Upper lobe of left lung (tissue), 6 donors: ENCODE measurements around the gene SMIM36. TPM values are rescaled to one million over a fixed set of nuclear protein-coding genes. Genes with fewer than 3 reads are reported as not detected.
"Not testable (repeated sequence)": the region's sequence is repeated elsewhere in the genome, so short reads cannot be mapped to it uniquely, and the experiment has no call there.

Experiments
- ATAC-seq, 2 donors: fragments of 200-7000 bp; cut with Tn5 transposase; one replicate each; pipeline ENCODE4 v1.9.1; 2022; ENCODE audit warnings: mild to moderate bottlenecking in 2 of 2, moderate library complexity in 2 of 2; ENCODE audit not compliant: low FRiP score in 2 of 2
- DNase-seq, 2 donors: peaks; one replicate each; pipeline ENCODE4 v3.0.0-alpha.2; 2019 to 2020
- H3K27ac ChIP-seq, 4 donors: fragments of 200-600 bp; sonication (generic); one replicate each; pipeline ENCODE4 v1.5.1; 2016 to 2019
- H3K27me3 ChIP-seq, 4 donors: fragments of 200-600 bp; sonication (generic); one replicate each; pipeline ENCODE4 v1.5.1; 2017 to 2019
- H3K36me3 ChIP-seq, 4 donors: fragments of 200-600 bp; sonication (generic); one replicate each; pipeline ENCODE4 v1.5.1; 2016 to 2019
- H3K4me1 ChIP-seq, 4 donors: fragments of 200-600 bp; sonication (generic); one replicate each; pipeline ENCODE4 v1.5.1; 2018 to 2019
- H3K4me3 ChIP-seq, 4 donors: fragments of 200-600 bp; sonication (generic); one replicate each; pipeline ENCODE4 v1.5.1; 2017 to 2019; ENCODE audit warnings: mild to moderate bottlenecking in 2 of 4, moderate library complexity in 1 of 4
- H3K9me3 ChIP-seq, 4 donors: fragments of 200-600 bp; sonication (generic); one replicate each; pipeline ENCODE4 v1.5.1; 2018 to 2019
- CTCF ChIP-seq, 6 experiments: fragments of 450-650 bp in 4 of 6; fragments of 200-600 bp in 2 of 6; sonication (generic) in 2 of 6; IDR thresholded peaks; one replicate each; pipeline ENCODE4 v1.5.1; 2016 to 2019; ENCODE audit warnings: antibody characterized with exemption in 6 of 6
- EP300 ChIP-seq, 4 donors: sonication (generic); formaldehyde crosslinking; IDR thresholded peaks; one replicate each; pipeline ENCODE4 v1.5.1; 2017; ENCODE audit warnings: antibody characterized with exemption in 4 of 4, control low read depth in 2 of 4
- POLR2A ChIP-seq, 4 donors: fragments of 450-650 bp; IDR thresholded peaks; one replicate each; pipeline ENCODE4 v1.5.1; 2016 to 2017; ENCODE audit warnings: antibody characterized with exemption in 4 of 4, mild to moderate bottlenecking in 2 of 4
- POLR2AphosphoS5 ChIP-seq, 2 donors: sonication (generic); formaldehyde crosslinking; IDR thresholded peaks; one replicate each; pipeline ENCODE4 v1.5.1; 2017; ENCODE audit warnings: antibody characterized with exemption in 2 of 2
- WGBS, 2 donors: methylation state at CpG; one replicate each; pipeline ENCODE4 v1.1.5; 2017 to 2018; 5-methylcytosine and 5-hydroxymethylcytosine counted together
- total RNA-seq, 6 donors: library from RNA; depleted of rRNA in 4 of 6; stranded (reverse); fragments of >200 nt in 4 of 6; gene quantifications; one replicate each; pipeline versions ENCODE4 v1.1.0 to v1.2.1, GENCODE V29; 2016 to 2021
- donor health status: DM: no; HTN: no; CAD: no; lungs with moderate emphysema.
- donor health status: DM: no; HTN: yes; CAD: no; lungs with severe emphysema.

Gene SMIM36
- total RNA-seq, 6 donors from 2014 or later = not detected

DNA sequence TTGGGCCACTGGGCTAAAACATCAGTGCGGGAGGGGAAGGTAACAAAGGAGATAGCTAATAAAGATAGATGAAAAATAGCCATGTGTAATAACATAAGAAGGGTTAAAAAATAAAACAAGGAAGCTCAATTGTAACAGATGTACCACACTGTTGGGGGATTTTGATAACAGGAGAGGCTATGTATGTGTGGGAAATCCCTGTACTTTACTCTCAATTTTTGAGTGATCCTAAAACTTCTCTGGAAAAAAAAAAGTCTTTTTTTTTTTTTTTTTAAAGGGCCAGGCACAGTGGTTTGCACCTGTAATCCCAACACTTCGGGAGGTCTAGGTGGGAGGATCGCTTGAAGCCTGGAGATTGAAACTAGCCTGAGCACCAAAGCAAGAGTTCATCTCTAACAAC, 87.7 kb downstream of the SMIM36 start:
- H3K4me3 ChIP-seq = no peak overlapping the region
- no peaks in the 10 kb centered on the region for H3K9me3 ChIP-seq
- peaks cover 11 to 25% (median 13%) of the 10 kb centered on the region in 4 donors for H3K4me1 ChIP-seq
- H3K36me3 ChIP-seq = no peaks in the 10 kb centered on the region
- DNase-seq (no peak), ATAC-seq (no peak)
- no peaks in the 10 kb centered on the region for H3K27me3 ChIP-seq
- 88 to 89% methylated on average over 3 of the region's 3 CpGs for WGBS, 2 donors
- no peak overlapping the region for H3K27ac ChIP-seq
- TF ChIP-seq CTCF (IDR thresholded peaks at IDR 0.05) (no peak), EP300 (IDR thresholded peaks at IDR 0.05) (no peak), POLR2A (IDR thresholded peaks at IDR 0.05) (no peak), POLR2AphosphoS5 (IDR thresholded peaks at IDR 0.05) (no peak)

GRCh38 chr17:55422828-55423164, 88.5 kb downstream of the SMIM36 start:
- not testable (repeated sequence) for DNase-seq, ATAC-seq, H3K36me3 ChIP-seq, H3K4me3 ChIP-seq, H3K27me3 ChIP-seq, H3K9me3 ChIP-seq, H3K27ac ChIP-seq
- WGBS, 2 donors = 70 to 77% methylated on average over 5 to 6 of the region's 6 CpGs
- H3K4me1 ChIP-seq = peaks cover 11 to 25% (median 13%) of the 10 kb centered on the region in 4 donors

- peak; percentile 34 to 88 for DNase-seq
- WGBS, 2 donors = 0% methylated on average over 5 to 41 of the region's 62 CpGs
- Histone ChIP-seq H3K4me3 (peak within 1 kb of the TSS; percentile 48 to 92 (median 85)), H3K36me3 (no peaks in the 10 kb centered on the region), H3K9me3 (no peaks in the 10 kb centered on the region), H3K27ac (peak within 1 kb of the TSS; percentile 72 to 91 (median 85)), H3K4me1 (peaks cover 11 to 25% (median 14%) of the 10 kb centered on the region in 4 donors), H3K27me3 (no peaks in the 10 kb centered on the region)
- peak; percentile 2 to 70 for ATAC-seq
- TF ChIP-seq EP300 (IDR thresholded peaks at IDR 0.05) (no peak), POLR2AphosphoS5 (IDR thresholded peaks at IDR 0.05) (peak in 1 of 2 donors; percentile 35), POLR2A (IDR thresholded peaks at IDR 0.05) (peak in 1 of 4 donors; percentile 75)
These were observed 89.9 kb downstream of the SMIM36 start, which contains the start of gene MMD for GRCh38 chr17:55421179-55421934. MMD (minus strand) TSS chr17:55421835; CDS start chr17:55421695, 140 bp downstream.

GRCh38 chr17:55420776-55421178, 90.5 kb downstream of the SMIM36 start:
- peak overlapping the region; percentile 48 to 92 (median 85) for H3K4me3 ChIP-seq
- WGBS, 2 donors = 4% methylated on average over 21 of the region's 21 CpGs; no CpG with 5 or more reads in 1 of the 2 donors
- no peaks in the 10 kb centered on the region for H3K36me3 ChIP-seq
- H3K27me3 ChIP-seq = no peaks in the 10 kb centered on the region
- no peaks in the 10 kb centered on the region for H3K9me3 ChIP-seq
- H3K27ac ChIP-seq = peak overlapping the region; percentile 72 to 91 (median 85)
- peak; percentile 56 to 59 for ATAC-seq
- H3K4me1 ChIP-seq = peaks cover 11 to 25% (median 16%) of the 10 kb centered on the region in 4 donors
- TF ChIP-seq POLR2A (IDR thresholded peaks at IDR 0.05) (no peak), POLR2AphosphoS5 (IDR thresholded peaks at IDR 0.05) (peak in 1 of 2 donors; percentile 14), CTCF (IDR thresholded peaks at IDR 0.05) (no peak), EP300 (IDR thresholded peaks at IDR 0.05) (no peak)
- DNase-seq = peak; percentile 47 to 81

- no peak for DNase-seq
- TF ChIP-seq EP300 (IDR thresholded peaks at IDR 0.05) (no peak), POLR2A (IDR thresholded peaks at IDR 0.05) (peak in 1 of 4 donors; percentile 42)
- Histone ChIP-seq H3K4me3 (peak overlapping the region in 3 of 4 donors; percentile 79 to 92 (median 91)), H3K36me3 (no peaks in the 10 kb centered on the region), H3K27me3 (no peaks in the 10 kb centered on the region), H3K27ac (peak overlapping the region; percentile 72 to 91 (median 85)), H3K9me3 (no peaks in the 10 kb centered on the region), H3K4me1 (peaks cover 11 to 25% (median 16%) of the 10 kb centered on the region in 4 donors)
- no peak for ATAC-seq
- WGBS, 2 donors = 27 to 37% methylated on average over 6 of the region's 6 CpGs
These were observed 91.0 kb downstream of the SMIM36 start for GRCh38 chr17:55420067-55420775.
